ENCODE measurements around the gene EDIL3.

The EDIL3 gene

GRCh38 chr5:84384604-84385575, at the start of gene EDIL3:
Gene EDIL3, minus strand, starts transcription at chr5:84384880. Its CDS starts 506 bp downstream, at chr5:84384374.
- peak; percentile 25 for DNase-seq

- peak; percentile 20 for DNase-seq
Measured at GRCh38 chr5:84433461-84433860, 48.8 kb upstream of the EDIL3 start.

- no peak for DNase-seq
Measured at GRCh38 chr5:84430863-84431663, 46.4 kb upstream of the EDIL3 start.

- DNase-seq, result no peak
Measured at GRCh38 chr5:84430079-84430478, 45.4 kb upstream of the EDIL3 start.

GRCh38 chr5:84425365-84425881, 40.7 kb upstream of the EDIL3 start:
- no peak for DNase-seq

GRCh38 chr5:84419742-84420141, 35.1 kb upstream of the EDIL3 start:
- no peak for DNase-seq

- peak; percentile 6 for DNase-seq
Measured at GRCh38 chr5:84411832-84412605, 27.3 kb upstream of the EDIL3 start.

- no peak for DNase-seq
Measured at GRCh38 chr5:84406111-84406510, 21.4 kb upstream of the EDIL3 start.

GRCh38 chr5:84403773-84404172, 19.1 kb upstream of the EDIL3 start:
- DNase-seq, result peak; percentile 49

- DNase-seq, result no peak
Measured at GRCh38 chr5:84397385-84397784, 12.7 kb upstream of the EDIL3 start.

- DNase-seq, result peak; percentile 55
Measured at GRCh38 chr5:84393969-84394368, 9.3 kb upstream of the EDIL3 start.

GRCh38 chr5:84392836-84393235, 8.2 kb upstream of the EDIL3 start:
- no peak for DNase-seq

- DNase-seq, result no peak
Measured at GRCh38 chr5:84385705-84386104, 1.0 kb upstream of the EDIL3 start.

GRCh38 chr5:84383816-84384603, 670 bp downstream of the EDIL3 start:
- DNase-seq, result no peak

- DNase-seq, result no peak
Measured at GRCh38 chr5:84383296-84383815, 1.3 kb downstream of the EDIL3 start.

- peak; percentile 31 for DNase-seq
Measured at GRCh38 chr5:84382363-84383295, 2.1 kb downstream of the EDIL3 start.

GRCh38 chr5:84381502-84382362, 2.9 kb downstream of the EDIL3 start:
- no peak for DNase-seq

GRCh38 chr5:84379749-84380148, 4.9 kb downstream of the EDIL3 start:
- no peak for DNase-seq

- DNase-seq, result peak; percentile 40
Measured at GRCh38 chr5:84378961-84379360, 5.7 kb downstream of the EDIL3 start.
